HL-60 (cell line): ENCODE data around the gene PPP1R37.

Experiments used
- POLR2AphosphoS5 ChIP-seq: IDR thresholded peaks from 2 replicates; pipeline ENCODE4 v1.6.1; 2012; ENCODE audit warnings: low read depth
- SPI1 ChIP-seq: IDR thresholded peaks from 2 replicates; pipeline ENCODE4 v1.6.1; 2012; ENCODE audit warnings: low read depth, mild to moderate bottlenecking, borderline replicate concordance
- TF ChIP-seq, protein P1 (sequence below): IDR thresholded peaks from one replicate; pipeline ENCODE4 v1.5.1; 2011; ENCODE audit warnings: low read length, control low read depth, inconsistent platforms; ENCODE audit not compliant: insufficient read depth
- TF ChIP-seq, protein P2 (sequence below): IDR thresholded peaks from 2 replicates; pipeline ENCODE4 v1.6.1; 2012; ENCODE audit warnings: low read depth; ENCODE audit not compliant: insufficient replicate concordance

DNA sequence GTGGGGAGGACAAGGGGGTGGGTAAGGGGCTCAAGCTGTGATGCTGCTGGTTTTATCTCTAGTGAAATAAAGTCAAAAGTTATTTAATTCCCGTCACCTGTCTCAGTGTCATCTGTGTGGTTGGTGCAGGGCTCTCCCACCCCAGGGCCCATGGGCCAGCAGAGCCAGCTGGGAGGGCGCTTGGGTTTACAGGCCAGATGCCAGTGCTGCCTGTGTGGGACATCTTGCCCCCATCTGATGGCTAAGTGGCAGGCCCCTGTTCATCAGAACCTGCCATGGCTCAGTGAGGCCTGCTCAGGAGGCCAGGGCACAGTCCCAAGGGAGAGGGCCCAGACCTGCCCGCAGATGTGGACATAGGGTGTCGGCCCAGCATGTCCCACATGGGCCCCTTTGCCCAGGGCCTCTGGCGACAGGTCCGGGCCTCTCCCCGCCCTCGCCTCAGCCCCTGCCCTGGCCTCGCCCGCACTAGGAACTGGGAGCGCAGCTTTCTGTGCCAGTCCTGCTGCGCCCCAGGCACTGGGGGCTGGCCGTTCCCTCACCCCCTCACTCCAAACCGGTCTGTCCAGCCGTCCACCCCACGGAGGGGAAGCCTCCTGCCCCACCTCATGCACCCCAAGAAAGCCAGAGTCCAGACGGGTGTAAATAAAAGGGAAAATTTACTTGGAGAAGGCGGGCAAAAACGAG is 22.0 kb upstream of the PPP1R37 start:
- TF ChIP-seq, protein P1, sequence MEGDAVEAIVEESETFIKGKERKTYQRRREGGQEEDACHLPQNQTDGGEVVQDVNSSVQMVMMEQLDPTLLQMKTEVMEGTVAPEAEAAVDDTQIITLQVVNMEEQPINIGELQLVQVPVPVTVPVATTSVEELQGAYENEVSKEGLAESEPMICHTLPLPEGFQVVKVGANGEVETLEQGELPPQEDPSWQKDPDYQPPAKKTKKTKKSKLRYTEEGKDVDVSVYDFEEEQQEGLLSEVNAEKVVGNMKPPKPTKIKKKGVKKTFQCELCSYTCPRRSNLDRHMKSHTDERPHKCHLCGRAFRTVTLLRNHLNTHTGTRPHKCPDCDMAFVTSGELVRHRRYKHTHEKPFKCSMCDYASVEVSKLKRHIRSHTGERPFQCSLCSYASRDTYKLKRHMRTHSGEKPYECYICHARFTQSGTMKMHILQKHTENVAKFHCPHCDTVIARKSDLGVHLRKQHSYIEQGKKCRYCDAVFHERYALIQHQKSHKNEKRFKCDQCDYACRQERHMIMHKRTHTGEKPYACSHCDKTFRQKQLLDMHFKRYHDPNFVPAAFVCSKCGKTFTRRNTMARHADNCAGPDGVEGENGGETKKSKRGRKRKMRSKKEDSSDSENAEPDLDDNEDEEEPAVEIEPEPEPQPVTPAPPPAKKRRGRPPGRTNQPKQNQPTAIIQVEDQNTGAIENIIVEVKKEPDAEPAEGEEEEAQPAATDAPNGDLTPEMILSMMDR: no peak
- TF ChIP-seq POLR2AphosphoS5: peak; percentile 51; the same call in 1 of the 2 replicates
- TF ChIP-seq, protein P2, sequence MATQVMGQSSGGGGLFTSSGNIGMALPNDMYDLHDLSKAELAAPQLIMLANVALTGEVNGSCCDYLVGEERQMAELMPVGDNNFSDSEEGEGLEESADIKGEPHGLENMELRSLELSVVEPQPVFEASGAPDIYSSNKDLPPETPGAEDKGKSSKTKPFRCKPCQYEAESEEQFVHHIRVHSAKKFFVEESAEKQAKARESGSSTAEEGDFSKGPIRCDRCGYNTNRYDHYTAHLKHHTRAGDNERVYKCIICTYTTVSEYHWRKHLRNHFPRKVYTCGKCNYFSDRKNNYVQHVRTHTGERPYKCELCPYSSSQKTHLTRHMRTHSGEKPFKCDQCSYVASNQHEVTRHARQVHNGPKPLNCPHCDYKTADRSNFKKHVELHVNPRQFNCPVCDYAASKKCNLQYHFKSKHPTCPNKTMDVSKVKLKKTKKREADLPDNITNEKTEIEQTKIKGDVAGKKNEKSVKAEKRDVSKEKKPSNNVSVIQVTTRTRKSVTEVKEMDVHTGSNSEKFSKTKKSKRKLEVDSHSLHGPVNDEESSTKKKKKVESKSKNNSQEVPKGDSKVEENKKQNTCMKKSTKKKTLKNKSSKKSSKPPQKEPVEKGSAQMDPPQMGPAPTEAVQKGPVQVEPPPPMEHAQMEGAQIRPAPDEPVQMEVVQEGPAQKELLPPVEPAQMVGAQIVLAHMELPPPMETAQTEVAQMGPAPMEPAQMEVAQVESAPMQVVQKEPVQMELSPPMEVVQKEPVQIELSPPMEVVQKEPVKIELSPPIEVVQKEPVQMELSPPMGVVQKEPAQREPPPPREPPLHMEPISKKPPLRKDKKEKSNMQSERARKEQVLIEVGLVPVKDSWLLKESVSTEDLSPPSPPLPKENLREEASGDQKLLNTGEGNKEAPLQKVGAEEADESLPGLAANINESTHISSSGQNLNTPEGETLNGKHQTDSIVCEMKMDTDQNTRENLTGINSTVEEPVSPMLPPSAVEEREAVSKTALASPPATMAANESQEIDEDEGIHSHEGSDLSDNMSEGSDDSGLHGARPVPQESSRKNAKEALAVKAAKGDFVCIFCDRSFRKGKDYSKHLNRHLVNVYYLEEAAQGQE: no peak
- TF ChIP-seq SPI1: no peak
